Loucy (cell line): Measurements from ENCODE around the gene CABP7.

Experiments used
- EZH2phosphoT487 ChIP-seq: fragments of 200-600 bp; IDR thresholded peaks from 2 replicates; pipeline ENCODE4 v1.6.1; 2018; ENCODE audit warnings: antibody characterized with exemption, mild to moderate bottlenecking, moderate library complexity, borderline replicate concordance
- TF ChIP-seq, protein P1 (sequence below): fragments of 200-600 bp; sonication (generic); conservative IDR thresholded peaks from 2 replicates; pipeline ENCODE4 v1.5.1; 2014; ENCODE audit warnings: mild to moderate bottlenecking, antibody characterized with exemption, low read length

GRCh38 chr22:29691636-29692326, 28.0 kb upstream of the CABP7 start:
- TF ChIP-seq, protein P1, sequence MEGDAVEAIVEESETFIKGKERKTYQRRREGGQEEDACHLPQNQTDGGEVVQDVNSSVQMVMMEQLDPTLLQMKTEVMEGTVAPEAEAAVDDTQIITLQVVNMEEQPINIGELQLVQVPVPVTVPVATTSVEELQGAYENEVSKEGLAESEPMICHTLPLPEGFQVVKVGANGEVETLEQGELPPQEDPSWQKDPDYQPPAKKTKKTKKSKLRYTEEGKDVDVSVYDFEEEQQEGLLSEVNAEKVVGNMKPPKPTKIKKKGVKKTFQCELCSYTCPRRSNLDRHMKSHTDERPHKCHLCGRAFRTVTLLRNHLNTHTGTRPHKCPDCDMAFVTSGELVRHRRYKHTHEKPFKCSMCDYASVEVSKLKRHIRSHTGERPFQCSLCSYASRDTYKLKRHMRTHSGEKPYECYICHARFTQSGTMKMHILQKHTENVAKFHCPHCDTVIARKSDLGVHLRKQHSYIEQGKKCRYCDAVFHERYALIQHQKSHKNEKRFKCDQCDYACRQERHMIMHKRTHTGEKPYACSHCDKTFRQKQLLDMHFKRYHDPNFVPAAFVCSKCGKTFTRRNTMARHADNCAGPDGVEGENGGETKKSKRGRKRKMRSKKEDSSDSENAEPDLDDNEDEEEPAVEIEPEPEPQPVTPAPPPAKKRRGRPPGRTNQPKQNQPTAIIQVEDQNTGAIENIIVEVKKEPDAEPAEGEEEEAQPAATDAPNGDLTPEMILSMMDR, result no peak
- no peak for TF ChIP-seq EZH2phosphoT487
